Smooth muscle cell of the brain vasculature (primary cell): ENCODE data around the gene CCDC88C.
"Not testable (repeated sequence)": the region's sequence is repeated elsewhere in the genome, so short reads cannot be mapped to it uniquely, and the experiment has no call there.

Source experiments
- DNase-seq: peaks from one replicate; pipeline ENCODE4 v3.0.0-alpha.2; 2012; ENCODE audit warnings: low read depth, low spot score

Gene CCDC88C

DNA sequence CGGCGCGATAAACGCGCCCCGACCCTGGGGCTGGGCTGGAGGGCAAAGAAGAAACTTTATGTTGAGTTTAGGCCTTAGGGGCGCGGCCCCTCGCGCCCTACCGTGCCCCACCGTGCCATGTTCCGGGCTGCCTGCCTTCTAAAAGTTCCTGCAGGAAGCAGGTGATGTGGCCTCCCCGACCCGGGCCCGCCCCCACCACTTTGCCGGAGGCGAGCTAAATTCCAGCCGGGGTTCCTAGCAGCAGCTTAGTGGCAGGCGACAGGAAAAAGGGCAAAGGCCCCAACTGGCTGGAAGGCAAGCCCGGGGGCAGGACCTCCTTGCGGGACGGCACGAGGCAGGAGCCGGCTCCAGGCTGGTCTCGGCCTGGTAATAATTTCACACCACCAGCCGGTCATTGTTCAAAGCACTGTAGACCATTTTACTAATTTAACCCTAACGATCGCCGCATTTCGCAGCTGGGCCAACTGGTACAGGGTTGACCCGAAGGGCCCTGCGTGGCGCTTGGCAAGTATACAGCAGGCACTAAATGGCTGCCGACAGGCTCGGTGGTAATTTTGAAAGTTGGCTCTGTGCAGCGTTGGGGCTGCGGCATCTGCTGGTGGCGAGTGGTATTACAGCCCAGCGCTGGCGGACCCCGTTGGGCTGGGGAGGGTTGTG, 895 bp upstream of the CCDC88C start:
- DNase-seq: no peak

DNA sequence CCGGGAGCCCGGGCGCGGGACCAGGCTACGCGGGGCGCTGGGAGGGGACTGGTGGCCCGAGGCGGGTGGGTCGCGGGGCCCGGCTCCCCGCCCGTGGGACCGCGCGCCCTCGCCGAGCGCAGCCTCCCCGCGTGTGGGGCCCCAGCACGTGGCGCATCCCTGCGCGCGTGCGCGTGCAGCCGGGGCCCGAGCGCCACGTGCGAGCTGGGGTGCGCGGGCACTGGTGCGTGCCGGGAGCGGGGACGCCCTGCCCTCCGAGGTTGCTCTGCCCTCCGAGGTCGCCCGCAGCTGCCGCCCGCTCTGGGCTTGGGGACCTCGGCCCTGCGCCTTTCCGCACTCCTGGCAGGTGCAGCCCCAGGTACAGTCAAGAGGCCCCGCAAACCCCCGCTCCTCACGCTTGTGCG, 365 bp upstream of the CCDC88C start:
- no peak for DNase-seq

DNA sequence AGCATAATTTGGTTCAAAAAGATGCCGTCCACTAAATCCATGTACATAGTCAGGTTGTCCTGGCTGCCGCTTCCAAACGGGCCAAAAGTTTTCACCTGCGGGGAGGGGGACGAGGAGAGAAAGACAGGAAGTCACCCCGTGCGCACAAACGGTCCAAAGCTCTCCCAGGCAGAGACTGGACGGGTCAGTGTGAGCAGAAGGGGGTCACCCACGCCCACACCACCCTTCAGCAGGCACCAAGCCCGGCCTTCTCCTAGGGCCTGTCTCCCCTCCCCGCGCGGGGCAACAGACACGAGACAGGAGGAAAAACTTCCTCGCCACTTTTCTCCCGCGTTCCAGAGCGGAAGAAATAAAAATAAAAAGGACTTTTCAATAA, 888 bp downstream of the CCDC88C start:
- no peak for DNase-seq

- no peak for DNase-seq
Observed at GRCh38 chr14:91415794-91416743, 1.6 kb downstream of the CCDC88C start.

- DNase-seq: no peak
Observed at GRCh38 chr14:91414475-91414833, 3.2 kb downstream of the CCDC88C start.

DNA sequence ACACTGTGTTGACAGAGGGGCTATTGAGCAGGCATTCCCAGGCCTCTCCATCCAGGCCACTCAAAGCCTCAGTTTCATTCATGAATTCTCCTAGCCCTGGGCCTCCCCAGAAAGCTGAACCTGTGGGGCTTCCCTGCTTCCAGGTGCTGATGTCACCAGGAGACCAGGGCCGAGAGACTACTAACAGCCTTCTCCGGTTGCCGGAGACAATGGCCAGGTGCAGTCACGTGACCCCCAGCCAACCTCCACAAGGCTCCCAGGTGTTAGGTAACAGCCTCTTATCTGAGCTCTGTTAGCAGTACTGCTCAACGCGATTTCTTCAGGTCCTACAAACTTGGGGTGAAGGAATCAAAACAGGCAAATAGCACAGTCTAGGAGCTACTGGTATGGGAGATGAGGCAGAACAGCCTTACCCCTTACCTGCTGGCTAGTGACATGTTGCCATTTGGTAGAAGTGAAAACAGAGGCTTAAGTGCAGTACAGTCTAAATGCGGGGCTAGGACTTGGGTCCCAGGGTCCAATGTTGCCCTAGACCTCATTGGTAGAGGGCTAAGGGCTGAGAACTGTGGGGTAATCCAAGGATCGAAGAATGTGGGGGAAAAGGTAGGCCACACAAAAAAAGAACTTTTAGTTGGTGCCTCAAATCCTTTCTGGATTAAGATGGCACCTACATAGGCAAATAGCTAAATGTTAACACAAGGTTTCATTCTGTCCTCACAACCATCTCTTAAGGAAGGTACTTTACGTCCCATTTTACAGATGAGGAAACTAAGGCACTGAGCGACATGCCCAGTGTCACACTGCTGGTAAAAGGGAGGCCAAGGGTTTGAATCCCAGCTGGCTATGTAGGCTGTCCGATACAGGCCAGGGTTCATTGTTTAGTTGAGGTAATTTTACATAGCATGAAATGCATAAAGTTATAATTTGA, 3.8 kb downstream of the CCDC88C start:
- no peak for DNase-seq

GRCh38 chr14:91412939-91413338, 4.7 kb downstream of the CCDC88C start:
- DNase-seq: no peak

GRCh38 chr14:91410771-91411536, 6.7 kb downstream of the CCDC88C start:
- no peak for DNase-seq

- no peak for DNase-seq
Observed at GRCh38 chr14:91409928-91410718, 7.5 kb downstream of the CCDC88C start.

- not testable (repeated sequence) for DNase-seq
Observed at GRCh38 chr14:91409240-91409639, 8.4 kb downstream of the CCDC88C start.

GRCh38 chr14:91406982-91407381, 10.6 kb downstream of the CCDC88C start:
- no peak for DNase-seq

DNA sequence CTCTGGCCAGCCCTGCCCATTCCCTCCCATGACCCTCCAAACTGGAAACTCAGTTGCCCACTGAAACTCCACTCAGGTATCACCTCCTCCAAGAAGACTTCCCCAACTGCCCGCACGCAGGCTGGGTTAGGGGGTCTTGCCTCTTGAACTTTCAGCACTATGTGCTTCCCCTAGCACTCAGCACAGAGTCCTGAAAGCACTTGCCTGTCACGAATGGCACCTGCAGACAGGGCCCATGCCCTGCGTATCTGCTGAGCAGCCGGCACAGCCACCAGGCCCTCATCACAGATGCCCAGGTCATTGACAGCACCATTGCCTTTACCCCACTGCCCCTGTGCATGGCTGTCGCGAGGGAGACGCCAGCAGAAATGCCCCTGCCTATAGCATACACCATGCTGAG, 11.2 kb downstream of the CCDC88C start:
- no peak for DNase-seq

- no peak for DNase-seq
Observed at GRCh38 chr14:91405724-91406435, 11.7 kb downstream of the CCDC88C start.

- DNase-seq: no peak
Observed at GRCh38 chr14:91405241-91405721, 12.3 kb downstream of the CCDC88C start.

DNA sequence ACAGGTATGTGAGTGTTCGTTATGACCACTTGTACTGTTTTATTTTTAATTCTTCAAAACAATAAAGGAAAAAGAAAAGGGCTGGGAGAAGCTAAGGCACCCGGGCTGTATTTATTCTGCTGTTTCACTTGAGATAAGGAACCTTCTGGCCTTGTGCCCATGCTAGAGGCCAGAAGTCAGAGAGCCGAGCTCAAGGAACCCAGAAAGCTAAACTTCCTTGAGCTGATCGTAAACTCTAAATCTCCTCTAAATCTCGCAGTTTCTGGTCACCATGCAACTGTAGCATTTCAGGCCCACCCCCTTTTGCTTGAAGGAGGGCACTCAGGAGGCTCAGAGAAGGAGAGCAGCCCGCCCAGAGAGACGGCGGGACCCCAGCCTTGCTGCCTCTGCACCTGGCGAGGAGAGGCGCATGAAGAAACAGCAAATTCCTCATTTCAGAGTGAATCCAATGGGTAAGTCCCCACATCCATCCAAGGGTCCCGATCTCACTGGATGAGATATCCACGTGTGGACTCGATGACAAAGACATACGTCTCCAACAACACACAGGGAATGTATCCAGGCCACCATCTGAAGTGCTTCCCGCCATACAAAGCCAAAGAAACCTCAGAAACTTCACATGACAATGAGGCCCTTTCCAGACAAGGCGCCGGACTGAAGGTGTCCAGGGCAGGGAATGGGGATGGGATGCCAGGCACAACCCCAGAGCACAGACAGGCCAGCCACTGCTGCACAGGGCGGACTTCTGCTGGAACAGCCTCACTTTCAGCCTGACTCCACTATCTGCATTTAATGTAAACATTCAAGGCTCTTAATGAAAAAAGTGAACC, 14.6 kb downstream of the CCDC88C start:
- DNase-seq: no peak

- no peak for DNase-seq
Observed at GRCh38 chr14:91402348-91402747, 15.3 kb downstream of the CCDC88C start.

DNA sequence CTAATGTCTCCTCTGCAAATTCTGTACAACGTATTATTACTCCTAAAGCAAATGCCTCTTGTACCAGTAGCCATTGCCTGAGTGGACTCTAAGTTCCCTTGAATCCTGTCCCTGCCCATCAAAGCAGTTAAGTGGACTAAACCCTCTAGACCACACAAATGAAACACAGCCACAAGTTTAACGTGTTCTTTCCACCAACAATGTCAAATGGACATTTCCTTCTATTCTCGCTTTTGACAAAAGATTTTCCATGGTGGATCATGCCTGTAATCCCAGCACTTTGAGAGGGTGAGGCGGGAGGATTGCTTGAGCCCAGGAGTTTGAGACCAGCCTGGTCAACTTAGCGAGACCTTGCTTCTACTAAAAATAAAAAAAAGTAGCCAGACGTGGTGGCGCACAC, 15.9 kb downstream of the CCDC88C start:
- no peak for DNase-seq

DNA sequence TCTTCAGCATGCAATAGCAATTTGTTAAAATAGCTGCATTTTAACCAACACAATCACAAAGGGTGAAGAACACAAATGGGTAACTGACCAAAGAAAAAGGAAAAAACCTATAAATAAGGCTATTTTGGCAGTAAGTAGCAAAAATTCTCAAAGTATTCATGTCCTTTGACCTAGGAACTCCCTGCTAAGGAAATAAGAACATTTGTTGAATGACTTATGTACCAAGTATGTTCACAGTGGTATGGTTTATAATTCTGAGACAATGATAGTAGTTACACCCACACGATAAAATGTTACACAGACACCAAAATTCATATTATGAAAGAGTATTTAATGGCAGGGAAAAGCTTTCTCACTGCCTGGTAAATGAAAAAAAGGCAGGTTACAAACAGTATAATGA, 16.9 kb downstream of the CCDC88C start:
- DNase-seq: no peak
